HG03521 (cell line): ENCODE data around the gene PITPNC1.
"Not testable (repeated sequence)": the region's sequence is repeated elsewhere in the genome, so short reads cannot be mapped to it uniquely, and the experiment has no call there.

ENCODE experiments used
- ATAC-seq: cut with Tn5 transposase; IDR thresholded peaks from one replicate; pipeline ENCODE4 v1.9.1; 2021; ENCODE audit warnings: mild to moderate bottlenecking, moderate library complexity; ENCODE audit not compliant: unreplicated experiment

Gene PITPNC1

GRCh38 chr17:67366193-67367157, 10.6 kb upstream of the PITPNC1 start, which contains the start of gene PSMD12:
PSMD12 (minus strand) TSS chr17:67366577; CDS start chr17:67366519, 58 bp downstream.
- ATAC-seq = peak; percentile 86

GRCh38 chr17:67369676-67370075, 7.4 kb upstream of the PITPNC1 start:
- no peak for ATAC-seq

- no peak for ATAC-seq
These were observed 4.3 kb upstream of the PITPNC1 start for GRCh38 chr17:67372751-67373150.

GRCh38 chr17:67374329-67375053, 2.6 kb upstream of the PITPNC1 start:
- peak; percentile 28 for ATAC-seq

GRCh38 chr17:67375054-67375427, 2.0 kb upstream of the PITPNC1 start:
- no peak for ATAC-seq

- ATAC-seq = no peak
These were observed 1.4 kb upstream of the PITPNC1 start for GRCh38 chr17:67375716-67376115.

- ATAC-seq = no peak
These were observed 705 bp upstream of the PITPNC1 start for GRCh38 chr17:67376415-67376736.

- ATAC-seq = peak; percentile 17
These were observed 690 bp downstream of the PITPNC1 start for GRCh38 chr17:67377488-67378453.

- peak; percentile 34 for ATAC-seq
These were observed 1.6 kb downstream of the PITPNC1 start for GRCh38 chr17:67378454-67379250.

- ATAC-seq = no peak
These were observed 2.2 kb downstream of the PITPNC1 start for GRCh38 chr17:67379251-67379630.

GRCh38 chr17:67381929-67382257, 4.8 kb downstream of the PITPNC1 start:
- no peak for ATAC-seq

- no peak for ATAC-seq
These were observed 8.3 kb downstream of the PITPNC1 start for GRCh38 chr17:67385122-67385988.

GRCh38 chr17:67386965-67387551, 10.0 kb downstream of the PITPNC1 start:
- ATAC-seq = no peak

- not testable (repeated sequence) for ATAC-seq
These were observed 11.5 kb downstream of the PITPNC1 start for GRCh38 chr17:67388536-67388935.

- no peak for ATAC-seq
These were observed 11.9 kb downstream of the PITPNC1 start for GRCh38 chr17:67388986-67389385.

- ATAC-seq = no peak
These were observed 13.0 kb downstream of the PITPNC1 start for GRCh38 chr17:67390006-67390645.

- ATAC-seq = peak; percentile 79
These were observed 13.7 kb downstream of the PITPNC1 start for GRCh38 chr17:67390646-67391361.

- no peak for ATAC-seq
These were observed 15.0 kb downstream of the PITPNC1 start for GRCh38 chr17:67392111-67392510.
